Activated CD4-positive, alpha-beta T cell treated with anti-CD3 and anti-CD28 coated beads, Interleukin-2, amount 10 ng/mL, durations not matched to agents 24 days and 14 days (primary cell): ENCODE measurements around the gene C9orf85. TPM values are rescaled to one million over a fixed set of nuclear protein-coding genes. Genes with fewer than 3 reads are reported as not detected.

ENCODE experiments used
- DNase-seq: peaks from one replicate; pipeline ENCODE4 v3.0.0; 2022
- H3K27ac Mint-ChIP-seq: one replicate; pipeline ENCODE4 v1.8.0; 2022; ENCODE audit warnings: mild to moderate bottlenecking, mixed read lengths
- H3K27me3 Mint-ChIP-seq: one replicate; pipeline ENCODE4 v1.8.0; 2022; ENCODE audit warnings: mixed read lengths
- H3K36me3 Mint-ChIP-seq: one replicate; pipeline ENCODE4 v1.8.0; 2022; ENCODE audit warnings: low read depth, mild to moderate bottlenecking, mixed read lengths
- H3K4me1 Mint-ChIP-seq: one replicate; pipeline ENCODE4 v1.8.0; 2021; ENCODE audit warnings: mixed read lengths
- H3K4me3 Mint-ChIP-seq: one replicate; pipeline ENCODE4 v1.8.0; 2022; ENCODE audit warnings: mild to moderate bottlenecking, moderate library complexity, mixed read lengths
- H3K9me3 Mint-ChIP-seq: one replicate; pipeline ENCODE4 v1.8.0; 2021; ENCODE audit warnings: mixed read lengths
- intact Hi-C: fragments of 100-400 bp; cut with micrococcal nuclease; formaldehyde crosslinking; loops from one replicate; pipeline ENCODE4 v1.15.1; 2023
- total RNA-seq: library from RNA; stranded (reverse); gene quantifications from 2 replicates; pipeline ENCODE4 v1.2.3, GENCODE V29; 2022

C9orf85 gene, protein sequence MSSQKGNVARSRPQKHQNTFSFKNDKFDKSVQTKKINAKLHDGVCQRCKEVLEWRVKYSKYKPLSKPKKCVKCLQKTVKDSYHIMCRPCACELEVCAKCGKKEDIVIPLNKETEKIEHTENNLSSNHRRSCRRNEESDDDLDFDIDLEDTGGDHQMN
- 9.4 and 11.6 TPM in 2 replicates for total RNA-seq

GRCh38 chr9:71911061-71911907 is at the start of gene C9orf85, which contains the start of gene ABHD17B:
Gene C9orf85 (plus strand): TSS chr9:71911639. CDS start chr9:71911735, 96 bp downstream.
Gene ABHD17B (minus strand): TSS chr9:71911193. CDS start chr9:71875080, 36,113 bp downstream.
- H3K4me1 Mint-ChIP-seq, result peaks cover 56% of the 10 kb centered on the region
- peaks cover 11% of the 10 kb centered on the region for H3K36me3 Mint-ChIP-seq
- peak; percentile 99 for DNase-seq
- H3K27me3 Mint-ChIP-seq, result no peaks in the 10 kb centered on the region
- H3K4me3 Mint-ChIP-seq, result peak within 1 kb of the TSS; percentile 100
- no peaks in the 10 kb centered on the region for H3K9me3 Mint-ChIP-seq
- intact Hi-C loops, result loop anchor here (1.0 to 10.0 kb wide), 10 partner anchors 8 to 1496 kb away; partner anchors contain the start of genes CEMIP2, KLF9 and ZFAND5
- H3K27ac Mint-ChIP-seq, result peak within 1 kb of the TSS; percentile 99

GRCh38 chr9:71863631-71864030 is 47.8 kb upstream of the C9orf85 start:
- intact Hi-C loops, result no loop called here

GRCh38 chr9:71875345-71875744 is 36.1 kb upstream of the C9orf85 start:
- peaks cover 16% of the 10 kb centered on the region for H3K9me3 Mint-ChIP-seq
- H3K27ac Mint-ChIP-seq, result no peak overlapping the region
- intact Hi-C loops, result no loop called here
- H3K36me3 Mint-ChIP-seq, result peaks cover 38% of the 10 kb centered on the region
- no peaks in the 10 kb centered on the region for H3K27me3 Mint-ChIP-seq
- peaks cover 4% of the 10 kb centered on the region for H3K4me1 Mint-ChIP-seq
- no peak for DNase-seq
- H3K4me3 Mint-ChIP-seq, result no peak overlapping the region

More at GRCh38 chr9:71863631-71864030, 47.8 kb upstream of the C9orf85 start:
- DNase-seq, result no peak
- Mint-ChIP-seq H3K4me1 (peaks cover 13% of the 10 kb centered on the region), H3K9me3 (peaks cover 24% of the 10 kb centered on the region), H3K4me3 (no peak overlapping the region), H3K36me3 (peaks cover 57% of the 10 kb centered on the region), H3K27ac (no peak overlapping the region), H3K27me3 (no peaks in the 10 kb centered on the region)

- Mint-ChIP-seq H3K27ac (no peak overlapping the region), H3K4me1 (peaks cover 6% of the 10 kb centered on the region), H3K36me3 (peaks cover 36% of the 10 kb centered on the region), H3K4me3 (no peak overlapping the region), H3K27me3 (no peaks in the 10 kb centered on the region), H3K9me3 (peaks cover 16% of the 10 kb centered on the region)
- no peak for DNase-seq
- intact Hi-C loops, result no loop called here
These were observed 35.3 kb upstream of the C9orf85 start for GRCh38 chr9:71876106-71876505.

DNA sequence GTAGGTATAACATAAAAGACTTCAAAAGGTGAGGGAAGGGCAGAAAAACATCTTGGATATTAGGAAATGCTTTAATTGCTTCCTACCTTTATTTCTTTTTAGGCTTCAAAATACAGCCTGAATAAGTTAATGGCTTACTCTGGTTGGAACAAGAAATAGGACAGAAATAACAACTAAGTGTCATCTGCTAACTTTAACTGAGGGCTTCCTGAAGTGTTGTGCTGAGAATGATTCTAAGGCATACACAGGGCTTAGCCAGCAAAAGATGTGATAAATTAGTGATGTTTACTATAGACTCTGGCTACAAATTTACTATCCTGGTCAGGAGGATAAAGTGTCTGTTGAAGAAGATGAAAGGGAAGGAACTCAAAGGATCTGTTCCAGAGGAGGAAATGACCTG is 34.6 kb upstream of the C9orf85 start:
- DNase-seq, result no peak
- H3K9me3 Mint-ChIP-seq, result peaks cover 16% of the 10 kb centered on the region
- no peak overlapping the region for H3K4me3 Mint-ChIP-seq
- intact Hi-C loops, result no loop called here
- no peaks in the 10 kb centered on the region for H3K27me3 Mint-ChIP-seq
- peaks cover 6% of the 10 kb centered on the region for H3K4me1 Mint-ChIP-seq
- no peak overlapping the region for H3K27ac Mint-ChIP-seq
- H3K36me3 Mint-ChIP-seq, result peaks cover 42% of the 10 kb centered on the region

DNA sequence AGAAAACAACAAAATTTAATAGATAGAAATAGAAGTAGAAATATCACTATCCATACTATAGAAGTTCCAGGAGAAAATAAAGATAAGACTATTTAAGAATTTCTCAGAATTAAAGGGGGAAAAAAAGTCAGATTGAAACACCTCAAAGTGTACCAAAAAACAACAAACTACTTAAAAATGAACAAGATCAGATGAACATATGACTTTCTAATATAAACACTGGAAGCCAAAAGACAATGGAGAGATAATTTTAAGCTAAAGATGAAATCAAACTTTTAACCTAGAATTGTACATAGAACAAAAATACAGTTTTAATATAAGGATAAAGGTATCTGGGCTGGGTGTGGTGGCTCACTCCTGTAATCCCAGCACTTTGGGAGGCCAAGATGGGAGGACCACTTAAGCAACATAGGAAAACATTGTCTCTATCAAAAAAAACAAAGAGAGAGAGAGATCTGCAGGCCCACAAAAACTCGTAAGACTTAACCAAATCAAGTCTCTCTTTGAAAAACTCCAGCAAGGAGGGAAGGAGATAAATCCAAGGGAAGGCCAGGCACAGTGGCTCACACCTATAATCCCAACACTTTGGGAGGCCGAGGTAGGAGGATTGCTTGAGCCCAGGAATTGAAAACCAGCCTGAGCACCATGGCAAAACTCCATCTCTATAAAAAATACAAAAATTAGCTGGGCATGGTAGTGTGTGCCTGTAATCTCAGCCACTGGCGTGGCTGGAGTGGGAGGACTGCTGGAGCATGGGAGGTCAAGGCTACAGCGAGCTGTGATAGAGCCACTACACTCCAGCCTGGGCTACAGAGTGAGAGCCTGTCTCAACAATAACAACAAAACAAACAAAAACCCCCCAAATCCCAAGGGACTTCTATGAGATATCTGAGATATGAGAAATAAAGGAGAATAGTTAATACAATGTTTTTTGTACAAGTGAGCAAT is 32.8 kb upstream of the C9orf85 start:
- Mint-ChIP-seq H3K27ac (no peak overlapping the region), H3K4me3 (no peak overlapping the region), H3K4me1 (peaks cover 4% of the 10 kb centered on the region), H3K9me3 (peaks cover 19% of the 10 kb centered on the region), H3K36me3 (peaks cover 56% of the 10 kb centered on the region), H3K27me3 (no peaks in the 10 kb centered on the region)
- intact Hi-C loops, result no loop called here
- DNase-seq, result no peak

- peaks cover 4% of the 10 kb centered on the region for H3K4me1 Mint-ChIP-seq
- DNase-seq, result no peak
- intact Hi-C loops, result no loop called here
- H3K36me3 Mint-ChIP-seq, result peaks cover 63% of the 10 kb centered on the region
- H3K4me3 Mint-ChIP-seq, result no peak overlapping the region
- no peaks in the 10 kb centered on the region for H3K27me3 Mint-ChIP-seq
- H3K9me3 Mint-ChIP-seq, result peaks cover 27% of the 10 kb centered on the region
- no peak overlapping the region for H3K27ac Mint-ChIP-seq
These were observed 31.7 kb upstream of the C9orf85 start for GRCh38 chr9:71879644-71880174.

DNA sequence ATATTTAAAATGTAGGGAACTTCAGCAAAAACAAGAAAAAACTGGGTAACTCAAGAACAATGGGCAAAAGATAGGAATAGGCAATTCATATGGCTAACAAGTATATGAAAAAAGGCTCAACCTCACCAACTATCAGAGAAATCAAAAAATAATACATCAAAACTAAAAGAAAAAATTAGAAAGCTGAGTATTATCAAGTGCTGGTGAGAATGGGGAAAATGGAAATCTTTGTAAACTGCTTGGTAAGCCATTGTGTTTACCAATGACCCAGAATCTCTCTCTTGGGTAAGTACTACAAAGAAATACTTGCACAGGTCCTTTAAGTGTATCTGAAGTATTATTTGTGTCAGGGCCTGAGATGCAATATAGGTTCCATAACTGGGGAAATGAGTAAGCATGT is 27.4 kb upstream of the C9orf85 start:
- Mint-ChIP-seq H3K4me1 (peaks cover 21% of the 10 kb centered on the region), H3K9me3 (peaks cover 16% of the 10 kb centered on the region), H3K36me3 (peaks cover 59% of the 10 kb centered on the region), H3K4me3 (no peak overlapping the region), H3K27ac (no peak overlapping the region), H3K27me3 (no peaks in the 10 kb centered on the region)
- intact Hi-C loops, result no loop called here
- no peak for DNase-seq

DNA sequence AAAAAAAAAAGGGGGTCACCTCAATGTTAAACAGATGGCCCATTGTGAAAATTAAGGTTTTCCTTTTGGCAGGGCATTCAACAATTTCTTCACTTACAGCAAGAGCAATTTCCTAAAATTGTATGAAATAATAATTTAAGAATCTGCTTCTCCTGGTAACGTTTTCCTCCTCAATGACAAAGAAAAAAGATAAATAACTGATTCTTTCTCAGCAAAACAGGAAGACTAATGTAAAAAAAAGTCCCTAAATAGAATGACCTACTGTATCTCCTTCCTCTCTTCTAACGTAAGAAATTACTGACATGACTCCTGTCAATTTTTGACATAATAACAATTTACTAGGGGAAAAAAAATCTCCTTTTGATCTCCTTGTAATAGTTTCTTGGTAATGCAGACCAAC is 26.0 kb upstream of the C9orf85 start:
- intact Hi-C loops, result no loop called here
- Mint-ChIP-seq H3K4me1 (peaks cover 21% of the 10 kb centered on the region), H3K27ac (peak overlapping the region; percentile 73), H3K27me3 (no peaks in the 10 kb centered on the region), H3K36me3 (peaks cover 57% of the 10 kb centered on the region), H3K9me3 (peaks cover 12% of the 10 kb centered on the region), H3K4me3 (no peak overlapping the region)
- DNase-seq, result no peak

DNA sequence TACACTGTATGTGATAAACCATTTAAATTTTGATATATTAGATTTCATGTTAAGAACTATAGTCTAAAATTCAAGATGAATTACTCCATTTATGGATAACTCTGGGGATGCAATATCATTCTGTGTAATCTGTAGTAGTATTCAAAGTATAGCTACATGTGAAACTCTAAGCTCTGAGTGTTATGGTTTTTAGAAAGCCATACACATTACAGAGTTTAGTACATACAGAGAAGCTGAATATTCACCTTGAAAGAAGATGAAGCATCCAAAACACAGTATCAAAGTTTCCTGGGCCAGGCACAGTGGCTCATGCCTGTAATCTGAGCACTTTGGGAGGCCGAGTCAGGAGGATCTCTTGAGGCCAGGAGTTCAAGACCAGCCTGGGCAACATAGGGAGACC is 25.4 kb upstream of the C9orf85 start:
- peaks cover 21% of the 10 kb centered on the region for H3K4me1 Mint-ChIP-seq
- DNase-seq, result no peak
- peaks cover 12% of the 10 kb centered on the region for H3K9me3 Mint-ChIP-seq
- H3K4me3 Mint-ChIP-seq, result no peak overlapping the region
- H3K36me3 Mint-ChIP-seq, result peaks cover 54% of the 10 kb centered on the region
- H3K27me3 Mint-ChIP-seq, result no peaks in the 10 kb centered on the region
- intact Hi-C loops, result loop anchor here (2.0 kb wide), 1 partner anchor 27 kb away; no protein-coding TSS in a partner anchor
- H3K27ac Mint-ChIP-seq, result peak overlapping the region; percentile 73

- H3K36me3 Mint-ChIP-seq, result peaks cover 49% of the 10 kb centered on the region
- intact Hi-C loops, result loop anchor here (2.0 kb wide), 1 partner anchor 28 kb away; no protein-coding TSS in a partner anchor
- no peaks in the 10 kb centered on the region for H3K27me3 Mint-ChIP-seq
- peak overlapping the region; percentile 73 for H3K27ac Mint-ChIP-seq
- DNase-seq, result no peak
- peaks cover 21% of the 10 kb centered on the region for H3K4me1 Mint-ChIP-seq
- no peak overlapping the region for H3K4me3 Mint-ChIP-seq
- H3K9me3 Mint-ChIP-seq, result peaks cover 12% of the 10 kb centered on the region
These were observed 24.9 kb upstream of the C9orf85 start for GRCh38 chr9:71886541-71886940.

DNA sequence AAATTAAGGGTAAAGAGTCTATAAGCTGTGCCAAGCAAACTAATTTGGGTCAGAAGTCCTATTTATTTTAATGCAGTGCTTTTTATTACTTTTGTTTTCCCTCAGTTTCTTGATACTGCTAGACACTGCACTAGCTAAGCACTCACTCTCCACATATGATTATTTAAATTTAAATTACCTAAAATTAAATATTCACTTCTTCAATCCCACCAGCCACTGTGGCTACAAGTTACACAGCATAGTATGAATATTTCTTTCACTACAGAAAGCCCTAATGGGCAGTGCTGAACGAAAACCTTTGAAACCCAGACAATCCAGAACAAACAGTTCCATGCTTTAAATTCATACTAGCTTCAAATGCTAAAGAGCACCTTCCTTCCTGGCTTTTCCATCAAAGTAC is 24.1 kb upstream of the C9orf85 start:
- no peak for DNase-seq
- Mint-ChIP-seq H3K9me3 (peaks cover 12% of the 10 kb centered on the region), H3K4me3 (peak overlapping the region; percentile 9), H3K27me3 (no peaks in the 10 kb centered on the region), H3K27ac (no peak overlapping the region), H3K4me1 (peaks cover 21% of the 10 kb centered on the region), H3K36me3 (peaks cover 41% of the 10 kb centered on the region)
- intact Hi-C loops, result loop anchor here (1.0 to 2.0 kb wide), 2 partner anchors 10 to 29 kb away; no protein-coding TSS in a partner anchor

DNA sequence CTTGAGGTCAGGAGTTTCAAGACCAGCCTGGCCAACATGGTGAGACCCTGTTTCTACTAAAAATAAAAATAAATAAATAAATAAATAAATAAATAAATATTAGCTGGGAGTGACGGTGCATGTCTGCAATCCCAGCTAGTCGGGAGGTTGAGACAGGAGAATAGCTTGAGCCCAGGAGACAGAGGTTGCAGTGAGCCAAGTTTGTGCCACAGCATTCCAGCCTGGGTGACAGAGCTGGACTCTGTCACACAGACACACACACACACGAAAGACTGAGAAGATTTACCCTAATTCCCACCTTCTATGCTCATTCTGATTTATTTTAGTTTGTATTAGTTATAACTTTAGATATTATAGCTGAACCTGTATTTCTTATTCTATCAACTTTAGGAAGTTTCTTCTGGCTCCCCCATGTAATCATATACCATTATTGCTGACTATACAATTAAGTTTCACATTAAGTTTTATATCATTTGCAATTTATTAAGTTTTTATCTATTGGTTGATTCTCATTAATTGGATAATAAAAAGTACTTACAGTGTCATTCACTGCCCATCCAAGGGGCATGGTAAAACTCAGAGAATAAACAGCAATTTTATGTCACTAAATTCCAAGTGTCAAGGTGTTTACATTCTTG is 21.3 kb upstream of the C9orf85 start:
- H3K36me3 Mint-ChIP-seq, result peaks cover 23% of the 10 kb centered on the region
- no peaks in the 10 kb centered on the region for H3K27me3 Mint-ChIP-seq
- no peak for DNase-seq
- no peak overlapping the region for H3K27ac Mint-ChIP-seq
- no peak overlapping the region for H3K4me3 Mint-ChIP-seq
- no peaks in the 10 kb centered on the region for H3K9me3 Mint-ChIP-seq
- intact Hi-C loops, result loop anchor here (10.0 kb wide), 1 partner anchor 1265 kb away; the partner anchor contains the start of gene ANXA1
- peaks cover 32% of the 10 kb centered on the region for H3K4me1 Mint-ChIP-seq
